Right forelimb (tissue), 1 donor: ENCODE data around the gene ZNF516.

ENCODE experiments used
- DNase-seq: peaks from one replicate; pipeline ENCODE4 v3.0.0-alpha.2; 2018

Gene ZNF516

GRCh38 chr18:76466410-76466991 lies 28.5 kb downstream of the ZNF516 start:
- no peak for DNase-seq

GRCh38 chr18:76465630-76466409 lies 29.2 kb downstream of the ZNF516 start:
- DNase-seq = no peak

- DNase-seq = no peak
Measured at GRCh38 chr18:76464281-76465259, 30.5 kb downstream of the ZNF516 start.

- no peak for DNase-seq
Measured at GRCh38 chr18:76463872-76464271, 31.2 kb downstream of the ZNF516 start.

GRCh38 chr18:76463358-76463757 lies 31.7 kb downstream of the ZNF516 start:
- no peak for DNase-seq

GRCh38 chr18:76462326-76462694 lies 32.7 kb downstream of the ZNF516 start:
- no peak for DNase-seq

- no peak for DNase-seq
Measured at GRCh38 chr18:76461692-76462325, 33.2 kb downstream of the ZNF516 start.

GRCh38 chr18:76461148-76461547 lies 33.9 kb downstream of the ZNF516 start:
- DNase-seq = no peak

GRCh38 chr18:76460482-76460881 lies 34.6 kb downstream of the ZNF516 start:
- no peak for DNase-seq

- no peak for DNase-seq
Measured at GRCh38 chr18:76459687-76460350, 35.2 kb downstream of the ZNF516 start.

- DNase-seq = no peak
Measured at GRCh38 chr18:76459312-76459686, 35.7 kb downstream of the ZNF516 start.

- no peak for DNase-seq
Measured at GRCh38 chr18:76458522-76459311, 36.3 kb downstream of the ZNF516 start.

GRCh38 chr18:76457957-76458356 lies 37.1 kb downstream of the ZNF516 start:
- no peak for DNase-seq

- no peak for DNase-seq
Measured at GRCh38 chr18:76457475-76457874, 37.6 kb downstream of the ZNF516 start.

- no peak for DNase-seq
Measured at GRCh38 chr18:76456823-76457222, 38.2 kb downstream of the ZNF516 start.

- DNase-seq = no peak
Measured at GRCh38 chr18:76456018-76456750, 38.9 kb downstream of the ZNF516 start.

GRCh38 chr18:76455003-76455676 lies 39.9 kb downstream of the ZNF516 start:
- DNase-seq = no peak

- DNase-seq = no peak
Measured at GRCh38 chr18:76454418-76454817, 40.6 kb downstream of the ZNF516 start.

GRCh38 chr18:76453932-76454331 lies 41.1 kb downstream of the ZNF516 start:
- no peak for DNase-seq

GRCh38 chr18:76453057-76453561 lies 41.9 kb downstream of the ZNF516 start:
- DNase-seq = no peak
